SJCRH30 (cell line): ENCODE measurements around the gene PRKACG. TPM values are rescaled to one million over a fixed set of nuclear protein-coding genes. Genes with fewer than 3 reads are reported as not detected.

ENCODE experiments used
- DNase-seq, 2 experiments: peaks; one replicate each; pipeline ENCODE4 v3.0.0-alpha.2; 2015 to 2020
- H3K27ac ChIP-seq: fragments of 250-450 bp; sonication (Bioruptor Pico); 2 replicates; pipeline ENCODE4 v1.5.1; 2020; ENCODE audit warnings: mild to moderate bottlenecking, moderate library complexity
- H3K27me3 ChIP-seq: fragments of 250-450 bp; sonication (Bioruptor Pico); 2 replicates; pipeline ENCODE4 v1.5.1; 2020; ENCODE audit warnings: mild to moderate bottlenecking, moderate library complexity
- H3K36me3 ChIP-seq: fragments of 250-450 bp; sonication (Bioruptor Pico); 2 replicates; pipeline ENCODE4 v1.5.1; 2020; ENCODE audit warnings: mild to moderate bottlenecking, moderate library complexity
- H3K4me1 ChIP-seq: fragments of 250-450 bp; sonication (Bioruptor Pico); 2 replicates; pipeline ENCODE4 v1.5.1; 2020; ENCODE audit warnings: mild to moderate bottlenecking, moderate library complexity
- H3K4me3 ChIP-seq: fragments of 250-450 bp; sonication (Bioruptor Pico); 2 replicates; pipeline ENCODE4 v1.5.1; 2020; ENCODE audit warnings: mild to moderate bottlenecking, moderate library complexity
- H3K9me3 ChIP-seq: fragments of 250-450 bp; sonication (Bioruptor Pico); replicated peaks from 2 replicates; pipeline ENCODE4 v1.5.1; 2020; ENCODE audit warnings: mild to moderate bottlenecking, moderate library complexity
- total RNA-seq: library from RNA; depleted of rRNA; stranded (reverse); fragments of >200 nt; shearing (Covaris generic); gene quantifications from 2 replicates; pipeline ENCODE4 v1.2.3, GENCODE V29; 2014

PRKACG gene
- total RNA-seq, 1 experiment from 2014 or later: not detected

GRCh38 chr9:69035438-69036308 is 21.8 kb upstream of the PRKACG start, which contains the start of gene FXN:
Gene FXN, plus strand, starts transcription at chr9:69035752. Its CDS starts 31 bp downstream, at chr9:69035783.
- H3K4me1 ChIP-seq: no peaks in the 10 kb centered on the region; the same call in 1 of the 2 replicates
- no peaks in the 10 kb centered on the region for H3K9me3 ChIP-seq
- H3K27ac ChIP-seq: peak within 1 kb of the TSS; percentile 54; the same call in 1 of the 2 replicates
- no peaks in the 10 kb centered on the region for H3K27me3 ChIP-seq
- peak within 1 kb of the TSS; percentile 74 for H3K4me3 ChIP-seq
- peak; percentile 81 to 86 for DNase-seq
- 0 out of 2 replicates have a peak, but pooled peaks cover 2% of the 10 kb centered on the region for H3K36me3 ChIP-seq

- H3K36me3 ChIP-seq: no peaks in the 10 kb centered on the region
- H3K4me3 ChIP-seq: no peak overlapping the region
- DNase-seq: no peak
- no peaks in the 10 kb centered on the region; the same call in 1 of the 2 replicates for H3K4me1 ChIP-seq
- no peak overlapping the region for H3K27ac ChIP-seq
- no peaks in the 10 kb centered on the region for H3K9me3 ChIP-seq
- no peaks in the 10 kb centered on the region for H3K27me3 ChIP-seq
Observed at GRCh38 chr9:69034071-69034470, 20.2 kb upstream of the PRKACG start.

GRCh38 chr9:69030851-69031645 is 17.1 kb upstream of the PRKACG start:
- no peaks in the 10 kb centered on the region for H3K9me3 ChIP-seq
- no peaks in the 10 kb centered on the region for H3K36me3 ChIP-seq
- no peaks in the 10 kb centered on the region; the same call in 1 of the 2 replicates for H3K4me1 ChIP-seq
- H3K27ac ChIP-seq: no peak overlapping the region
- no peak overlapping the region for H3K4me3 ChIP-seq
- no peaks in the 10 kb centered on the region for H3K27me3 ChIP-seq
- no peak for DNase-seq

GRCh38 chr9:69029535-69029934 is 15.6 kb upstream of the PRKACG start:
- no peaks in the 10 kb centered on the region for H3K27me3 ChIP-seq
- H3K9me3 ChIP-seq: no peaks in the 10 kb centered on the region
- DNase-seq: no peak
- H3K36me3 ChIP-seq: no peaks in the 10 kb centered on the region
- no peak overlapping the region for H3K27ac ChIP-seq
- H3K4me1 ChIP-seq: no peaks in the 10 kb centered on the region; the same call in 1 of the 2 replicates
- H3K4me3 ChIP-seq: no peak overlapping the region

GRCh38 chr9:69028754-69029153 is 14.8 kb upstream of the PRKACG start:
- Histone ChIP-seq H3K9me3 (no peaks in the 10 kb centered on the region), H3K4me1 (no peaks in the 10 kb centered on the region; the same call in 1 of the 2 replicates), H3K4me3 (no peak overlapping the region), H3K27me3 (no peaks in the 10 kb centered on the region), H3K36me3 (no peaks in the 10 kb centered on the region), H3K27ac (no peak overlapping the region)
- no peak for DNase-seq

- Histone ChIP-seq H3K4me3 (no peak overlapping the region), H3K9me3 (no peaks in the 10 kb centered on the region), H3K4me1 (no peaks in the 10 kb centered on the region; the same call in 1 of the 2 replicates), H3K27ac (no peak overlapping the region), H3K27me3 (no peaks in the 10 kb centered on the region), H3K36me3 (no peaks in the 10 kb centered on the region)
- peak; percentile 39 to 81 for DNase-seq
Observed at GRCh38 chr9:69027355-69028097, 13.6 kb upstream of the PRKACG start.

GRCh38 chr9:69023650-69024049 is 9.7 kb upstream of the PRKACG start:
- DNase-seq: no peak
- Histone ChIP-seq H3K27me3 (no peaks in the 10 kb centered on the region; the same call in 1 of the 2 replicates), H3K4me1 (no peaks in the 10 kb centered on the region), H3K9me3 (no peaks in the 10 kb centered on the region), H3K36me3 (no peaks in the 10 kb centered on the region), H3K27ac (no peak overlapping the region), H3K4me3 (no peak overlapping the region)

- no peak overlapping the region for H3K4me3 ChIP-seq
- no peaks in the 10 kb centered on the region for H3K9me3 ChIP-seq
- H3K27ac ChIP-seq: no peak overlapping the region
- no peaks in the 10 kb centered on the region for H3K36me3 ChIP-seq
- DNase-seq: no peak
- no peaks in the 10 kb centered on the region; the same call in 1 of the 2 replicates for H3K27me3 ChIP-seq
- H3K4me1 ChIP-seq: no peaks in the 10 kb centered on the region
Observed at GRCh38 chr9:69020301-69021145, 6.6 kb upstream of the PRKACG start.

GRCh38 chr9:69019808-69020207 is 5.9 kb upstream of the PRKACG start:
- H3K27me3 ChIP-seq: no peaks in the 10 kb centered on the region; the same call in 1 of the 2 replicates
- no peaks in the 10 kb centered on the region for H3K36me3 ChIP-seq
- H3K27ac ChIP-seq: no peak overlapping the region
- H3K4me3 ChIP-seq: no peak overlapping the region
- H3K4me1 ChIP-seq: no peaks in the 10 kb centered on the region
- no peaks in the 10 kb centered on the region for H3K9me3 ChIP-seq
- DNase-seq: no peak

GRCh38 chr9:69018737-69019136 is 4.8 kb upstream of the PRKACG start:
- no peaks in the 10 kb centered on the region for H3K4me1 ChIP-seq
- H3K9me3 ChIP-seq: no peaks in the 10 kb centered on the region
- H3K27me3 ChIP-seq: no peaks in the 10 kb centered on the region; the same call in 1 of the 2 replicates
- H3K36me3 ChIP-seq: no peaks in the 10 kb centered on the region
- no peak for DNase-seq
- no peak overlapping the region for H3K4me3 ChIP-seq
- H3K27ac ChIP-seq: no peak overlapping the region

- no peaks in the 10 kb centered on the region for H3K36me3 ChIP-seq
- no peaks in the 10 kb centered on the region for H3K4me1 ChIP-seq
- H3K27ac ChIP-seq: no peak overlapping the region
- no peak for DNase-seq
- no peaks in the 10 kb centered on the region for H3K9me3 ChIP-seq
- H3K4me3 ChIP-seq: no peak overlapping the region
- no peaks in the 10 kb centered on the region; the same call in 1 of the 2 replicates for H3K27me3 ChIP-seq
Observed at GRCh38 chr9:69016191-69017096, 2.5 kb upstream of the PRKACG start.

- H3K27me3 ChIP-seq: no peaks in the 10 kb centered on the region; the same call in 1 of the 2 replicates
- H3K9me3 ChIP-seq: no peaks in the 10 kb centered on the region
- DNase-seq: no peak
Observed at GRCh38 chr9:69013382-69013727, 558 bp downstream of the PRKACG start.

More at GRCh38 chr9:69013382-69013727, 558 bp downstream of the PRKACG start:
- no peaks in the 10 kb centered on the region for H3K4me1 ChIP-seq
- no peaks in the 10 kb centered on the region for H3K36me3 ChIP-seq
- no peak overlapping the region for H3K4me3 ChIP-seq
- no peak overlapping the region for H3K27ac ChIP-seq
